ENCODE results near the gene CD4. TPM values are rescaled to one million over a fixed set of nuclear protein-coding genes. Genes with fewer than 3 reads are reported as not detected.

CD4 gene
- total and polyA plus RNA-seq, 7 experiments from 2014 or later = 164 to 576 (median 256) TPM

DNA sequence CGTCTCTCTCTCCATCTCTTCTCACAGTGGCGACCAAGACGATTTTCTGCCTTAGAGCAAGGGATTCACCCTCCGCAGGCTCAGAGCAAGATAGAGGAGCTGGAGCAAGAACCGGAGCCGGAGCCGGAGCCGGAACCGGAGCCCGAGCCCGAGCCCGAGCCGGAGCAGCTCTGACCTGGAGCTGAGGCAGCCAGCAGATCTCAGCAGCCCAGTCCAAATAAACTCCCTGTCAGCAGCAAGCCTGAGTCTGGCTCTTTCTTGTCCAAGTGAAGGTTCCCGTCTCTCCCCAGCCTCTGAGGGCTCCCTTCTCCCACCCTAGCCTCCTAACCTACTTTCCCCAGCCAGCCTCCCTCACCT lies 11.1 kb upstream of the CD4 start:
- no peak for ATAC-seq
- H3K4me1 Mint-ChIP-seq = peaks cover 31 to 73% (median 55%) of the 10 kb centered on the region in 7 donors
- peak overlapping the region; percentile 75 to 96 (median 86) for H3K27ac Mint-ChIP-seq

DNA sequence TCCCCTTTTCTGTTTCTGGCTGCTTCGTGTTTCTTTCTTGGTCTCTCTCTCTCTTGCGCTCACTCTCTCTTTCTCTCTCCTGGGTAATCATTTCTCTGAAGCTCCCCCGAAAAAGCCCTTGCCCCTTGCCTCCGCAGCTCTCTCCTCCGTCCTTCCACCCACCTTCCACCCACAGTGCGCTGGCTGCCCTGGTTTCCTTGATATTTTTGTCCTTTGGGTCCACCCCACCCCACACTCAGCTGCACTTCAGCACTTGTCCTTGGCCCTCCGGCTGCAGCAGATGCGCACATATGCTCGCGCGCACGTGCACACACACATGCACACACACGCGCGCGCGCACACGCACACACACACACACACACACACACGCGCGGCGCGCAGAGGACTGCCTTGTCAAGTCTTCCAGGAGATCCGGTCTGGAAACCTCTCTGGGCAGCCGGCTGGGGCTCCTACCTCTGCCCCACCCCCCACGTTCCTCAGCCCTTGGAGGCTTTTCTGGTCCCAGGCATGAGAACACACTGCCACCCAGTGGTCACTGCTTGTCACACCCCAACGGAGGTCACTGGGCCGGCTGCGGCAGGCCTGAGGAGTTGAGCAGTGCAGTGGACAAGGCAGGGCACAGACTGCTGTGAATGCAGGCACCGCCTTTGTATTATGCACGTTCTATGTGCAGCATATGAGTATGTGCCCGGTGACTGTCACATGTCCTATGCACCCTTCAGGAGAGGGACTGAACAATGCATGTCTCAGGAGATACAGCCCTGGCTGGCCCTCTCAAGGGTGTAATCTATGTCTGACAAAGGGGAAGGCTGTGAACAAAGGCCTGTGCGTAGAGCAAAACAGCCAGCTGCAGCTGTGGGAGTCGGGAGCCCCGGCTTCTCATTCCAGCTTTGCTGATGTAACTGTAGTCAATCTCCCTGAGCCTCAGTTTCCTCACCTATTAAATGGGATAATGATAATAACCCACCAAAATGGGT lies 10.5 kb upstream of the CD4 start:
- H3K4me1 Mint-ChIP-seq = peaks cover 36 to 77% (median 60%) of the 10 kb centered on the region in 7 donors
- ChIA-PET POLR2A (interaction anchor here (0.6 to 3.6 kb wide), 8 partner anchors 9 to 72 kb away, joined by 4 to 29 read pairs (median 8); partner anchors contain the start of genes CD4, CDCA3 and MLF2), CTCF (interaction anchor here (0.6 to 4.8 kb wide), 22 partner anchors 7 to 221 kb away, joined by 3 to 48 read pairs (median 3); partner anchors contain the start of genes CD4, MLF2 and PTMS)
- peaks cover 18 to 56% of the 10 kb centered on the region in 2 donors for H3K4me1 ChIP-seq (ENCODE audit: control insufficient read depth in 2 of 2, insufficient read depth in 2 of 2, low read length in 2 of 2)
- no peaks in the 10 kb centered on the region for H3K36me3 ChIP-seq (ENCODE audit: control insufficient read depth in 2 of 3, insufficient read depth in 3 of 3, low read length in 3 of 3)
- peaks cover 0 to 21% (median 0%) of the 10 kb centered on the region in 5 donors for H3K36me3 Mint-ChIP-seq
- H3K9me3 ChIP-seq (ENCODE audit: control insufficient read depth in 2 of 3, low read length in 3 of 3) = no peaks in the 10 kb centered on the region
- peak overlapping the region; percentile 75 to 96 (median 86) for H3K27ac Mint-ChIP-seq
- DNase-seq = peak; percentile 73 to 88 (median 84)
- H3K27ac ChIP-seq (ENCODE audit: low read depth, low read length) = peak overlapping the region; percentile 27
- H3K27me3 Mint-ChIP-seq = peaks cover 0 to 15% (median 5%) of the 10 kb centered on the region in 5 donors
- H3K4me3 ChIP-seq (ENCODE audit: low read length) = peak overlapping the region; percentile 69
- intact Hi-C loops (cut with micrococcal nuclease) = loop anchor here (1.0 to 5.0 kb wide), 9 partner anchors 10 to 216 kb away; partner anchors contain the start of genes CD4 (in 2 of the 2), MLF2 (in 2 of the 2), ZNF384 (in 2 of the 2) and NOP2 (in 1 of the 2)
- ATAC-seq = peak; percentile 95
- peaks cover 0 to 1% (median 0%) of the 10 kb centered on the region in 11 donors for H3K9me3 Mint-ChIP-seq
- H3K27me3 ChIP-seq (ENCODE audit: control insufficient read depth in 2 of 2, insufficient read depth in 2 of 2, low read length in 2 of 2) = no peaks in the 10 kb centered on the region
- H3K4me3 Mint-ChIP-seq = peak overlapping the region; percentile 85 to 94 (median 87)

More for the DNA sequence above, 11.1 kb upstream of the CD4 start:
- intact Hi-C loops (cut with micrococcal nuclease) = loop anchor here (2.0 to 5.0 kb wide), 2 partner anchors 89 to 211 kb away; partner anchors contain the start of genes ZNF384 (in 2 of the 2) and NOP2 (in 1 of the 2)
- H3K36me3 Mint-ChIP-seq = peaks cover 0 to 21% (median 0%) of the 10 kb centered on the region in 5 donors
- Histone ChIP-seq H3K36me3 (ENCODE audit: control insufficient read depth in 2 of 3, insufficient read depth in 3 of 3, low read length in 3 of 3) (no peaks in the 10 kb centered on the region), H3K27ac (ENCODE audit: low read depth, low read length) (peak overlapping the region; percentile 27), H3K9me3 (ENCODE audit: control insufficient read depth in 2 of 3, low read length in 3 of 3) (no peaks in the 10 kb centered on the region), H3K4me3 (ENCODE audit: low read length) (peak overlapping the region; percentile 69), H3K4me1 (ENCODE audit: control insufficient read depth in 2 of 2, insufficient read depth in 2 of 2, low read length in 2 of 2) (peaks cover 18 to 54% of the 10 kb centered on the region in 2 donors), H3K27me3 (ENCODE audit: control insufficient read depth in 2 of 2, insufficient read depth in 2 of 2, low read length in 2 of 2) (no peaks in the 10 kb centered on the region)
- peaks cover 0 to 1% (median 0%) of the 10 kb centered on the region in 11 donors for H3K9me3 Mint-ChIP-seq
- no peak for DNase-seq
- POLR2A ChIA-PET = interaction anchor here (0.8 to 3.6 kb wide), 7 partner anchors 9 to 73 kb away, joined by 4 to 29 read pairs (median 5); partner anchors contain the start of genes CD4, CDCA3 and MLF2
- CTCF ChIA-PET = interaction anchor here (0.6 to 4.8 kb wide), 20 partner anchors 8 to 221 kb away, joined by 3 to 48 read pairs (median 4); partner anchors contain the start of genes CD4, MLF2 and PTMS
- H3K27me3 Mint-ChIP-seq = peaks cover 0 to 17% (median 5%) of the 10 kb centered on the region in 5 donors
- H3K4me3 Mint-ChIP-seq = peak overlapping the region; percentile 85 to 94 (median 87)

DNA sequence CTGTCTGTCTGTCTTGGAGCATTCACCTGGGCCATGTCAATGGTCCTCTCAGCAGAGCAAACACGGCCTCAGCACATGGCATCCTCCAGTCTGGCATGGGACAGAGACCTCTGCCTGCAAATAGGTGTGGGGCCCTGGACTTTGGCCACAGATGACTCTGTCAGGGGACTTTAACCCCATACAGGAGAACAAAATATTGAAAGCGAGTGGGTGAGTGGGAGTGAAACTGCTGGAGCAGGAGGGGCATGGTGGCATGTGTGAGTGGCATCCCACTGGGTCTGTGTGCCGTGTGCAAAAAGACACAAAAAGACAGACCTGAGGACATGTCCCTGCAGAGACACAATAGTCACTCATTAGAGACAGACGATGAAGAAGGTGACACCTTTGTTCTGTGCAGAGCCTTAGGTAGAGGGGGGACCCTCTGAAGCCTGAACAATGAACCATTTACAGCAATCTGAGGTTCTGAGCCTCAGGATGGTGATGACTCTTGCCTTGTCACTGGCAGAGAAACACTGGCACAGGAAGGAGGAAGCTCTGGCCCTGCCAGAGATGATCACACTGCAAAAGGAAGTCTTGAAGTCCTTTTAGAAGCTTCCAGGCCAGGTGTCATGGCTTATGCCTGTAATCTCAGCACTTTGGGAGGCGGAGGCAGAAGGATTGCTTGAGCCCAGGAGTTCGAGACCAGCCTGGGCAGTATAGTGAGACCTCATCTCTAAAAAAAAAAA lies 9.5 kb upstream of the CD4 start:
- Mint-ChIP-seq H3K27me3 (peaks cover 0 to 11% (median 1%) of the 10 kb centered on the region in 5 donors), H3K36me3 (peaks cover 0 to 16% (median 0%) of the 10 kb centered on the region in 5 donors), H3K4me3 (peak overlapping the region in 9 of 10 donors; percentile 13 to 90 (median 59)), H3K9me3 (no peaks in the 10 kb centered on the region), H3K4me1 (peaks cover 28 to 78% (median 64%) of the 10 kb centered on the region in 7 donors), H3K27ac (peak overlapping the region; percentile 65 to 96 (median 84))
- Histone ChIP-seq H3K4me3 (ENCODE audit: low read length) (no peak overlapping the region), H3K36me3 (ENCODE audit: control insufficient read depth in 2 of 3, insufficient read depth in 3 of 3, low read length in 3 of 3) (no peaks in the 10 kb centered on the region), H3K27ac (ENCODE audit: low read depth, low read length) (no peak overlapping the region), H3K27me3 (ENCODE audit: control insufficient read depth in 2 of 2, insufficient read depth in 2 of 2, low read length in 2 of 2) (no peaks in the 10 kb centered on the region), H3K9me3 (ENCODE audit: control insufficient read depth in 2 of 3, low read length in 3 of 3) (no peaks in the 10 kb centered on the region), H3K4me1 (ENCODE audit: control insufficient read depth in 2 of 2, insufficient read depth in 2 of 2, low read length in 2 of 2) (peaks cover 16 to 59% of the 10 kb centered on the region in 2 donors)
- ATAC-seq (no peak), DNase-seq (no peak)
- ChIA-PET POLR2A (interaction anchor here (0.6 to 5.1 kb wide), 12 partner anchors 8 to 1262 kb away, joined by 3 to 40 read pairs (median 4); partner anchors contain the start of genes CD4, CDCA3, GPR162 and LAG3), CTCF (interaction anchor here (0.6 to 5.1 kb wide), 11 partner anchors 9 to 319 kb away, joined by 3 to 48 read pairs (median 3); partner anchors contain the start of genes CD4, MLF2 and PTMS)
- intact Hi-C loops (cut with micrococcal nuclease) = loop anchor here (1.0 to 5.0 kb wide), 10 partner anchors 9 to 217 kb away; partner anchors contain the start of genes CD4 (in 2 of the 2), MLF2 (in 2 of the 2), ZNF384 (in 2 of the 2) and NOP2 (in 1 of the 2)

DNA sequence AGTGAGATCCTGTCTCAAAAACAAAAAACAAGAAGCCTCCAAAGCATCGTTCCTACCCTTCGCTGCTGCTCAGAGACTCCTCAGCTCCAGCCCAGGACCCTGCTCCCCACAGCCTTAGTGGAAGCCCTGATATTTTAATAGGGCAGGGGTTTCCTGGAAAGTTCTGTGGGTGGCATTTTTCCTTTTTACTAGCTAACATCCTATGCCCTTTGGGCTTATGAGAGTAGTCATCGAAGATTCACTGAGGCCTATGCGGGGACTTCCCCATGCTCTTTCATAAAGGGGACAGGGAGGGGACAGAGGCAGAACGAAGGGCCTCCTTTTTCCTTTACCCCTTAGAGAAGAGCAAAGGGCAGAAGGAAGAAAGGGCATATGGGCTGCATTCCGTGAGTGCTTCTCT lies 8.8 kb upstream of the CD4 start:
- H3K27me3 Mint-ChIP-seq = peaks cover 0 to 7% (median 0%) of the 10 kb centered on the region in 5 donors
- POLR2A ChIA-PET = interaction anchor here (0.6 to 5.1 kb wide), 14 partner anchors 9 to 188 kb away, joined by 3 to 40 read pairs (median 4); partner anchors contain the start of genes CD4, CDCA3, GPR162 and LAG3

DNA sequence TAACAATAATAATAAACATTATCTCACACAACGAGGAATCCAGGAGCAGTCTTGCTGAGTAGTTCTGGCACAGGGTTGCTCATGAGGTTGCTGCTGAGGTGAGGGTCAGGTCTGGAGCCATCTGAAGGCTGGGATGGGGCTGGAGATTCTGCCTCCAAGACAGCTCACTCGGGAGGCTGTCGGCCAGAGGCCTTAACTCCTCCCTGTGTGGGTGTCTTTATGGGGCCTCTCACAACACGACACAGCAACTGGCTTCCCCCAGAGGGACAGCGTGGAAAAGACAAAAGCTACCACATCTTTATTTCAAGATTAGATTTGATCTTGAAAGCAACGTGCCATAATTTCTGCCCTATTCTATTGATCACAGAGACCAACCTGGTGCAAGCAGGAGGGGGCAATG lies 7.2 kb upstream of the CD4 start:
- POLR2A ChIA-PET = interaction anchor here (0.8 to 5.1 kb wide), 7 partner anchors 9 to 171 kb away, joined by 3 to 40 read pairs (median 5); partner anchors contain the start of genes LAG3 and MLF2
- Histone ChIP-seq H3K4me3 (ENCODE audit: low read length) (no peak overlapping the region), H3K27ac (ENCODE audit: low read depth, low read length) (peak overlapping the region; percentile 88), H3K27me3 (ENCODE audit: control insufficient read depth in 2 of 2, insufficient read depth in 2 of 2, low read length in 2 of 2) (no peaks in the 10 kb centered on the region), H3K36me3 (ENCODE audit: control insufficient read depth in 2 of 3, insufficient read depth in 3 of 3, low read length in 3 of 3) (no peaks in the 10 kb centered on the region), H3K4me1 (ENCODE audit: control insufficient read depth in 2 of 2, insufficient read depth in 2 of 2, low read length in 2 of 2) (peaks cover 4 to 80% of the 10 kb centered on the region in 2 donors), H3K9me3 (ENCODE audit: control insufficient read depth in 2 of 3, low read length in 3 of 3) (no peaks in the 10 kb centered on the region)
- DNase-seq (peak in 1 of 9 donors; percentile 4), ATAC-seq (no peak)
- peaks cover 39 to 87% (median 80%) of the 10 kb centered on the region in 7 donors for H3K4me1 Mint-ChIP-seq
- peak overlapping the region; percentile 43 to 98 (median 94) for H3K27ac Mint-ChIP-seq
- H3K27me3 Mint-ChIP-seq = no peaks in the 10 kb centered on the region
- CTCF ChIA-PET = interaction anchor here (0.7 to 5.1 kb wide), 7 partner anchors 10 to 69 kb away, joined by 3 to 24 read pairs (median 6); partner anchors contain the start of genes CDCA3, MLF2, PTMS and USP5
- intact Hi-C loops (cut with micrococcal nuclease) = no loop called here
- H3K36me3 Mint-ChIP-seq = peaks cover 0 to 5% (median 0%) of the 10 kb centered on the region in 5 donors
- peak overlapping the region in 7 of 10 donors; percentile 5 to 67 (median 23) for H3K4me3 Mint-ChIP-seq
- no peaks in the 10 kb centered on the region for H3K9me3 Mint-ChIP-seq

More for the DNA sequence above, 8.8 kb upstream of the CD4 start:
- Histone ChIP-seq H3K27ac (ENCODE audit: low read depth, low read length) (no peak overlapping the region), H3K36me3 (ENCODE audit: control insufficient read depth in 2 of 3, insufficient read depth in 3 of 3, low read length in 3 of 3) (no peaks in the 10 kb centered on the region), H3K27me3 (ENCODE audit: control insufficient read depth in 2 of 2, insufficient read depth in 2 of 2, low read length in 2 of 2) (no peaks in the 10 kb centered on the region), H3K4me3 (ENCODE audit: low read length) (no peak overlapping the region), H3K4me1 (ENCODE audit: control insufficient read depth in 2 of 2, insufficient read depth in 2 of 2, low read length in 2 of 2) (peaks cover 9 to 66% of the 10 kb centered on the region in 2 donors), H3K9me3 (ENCODE audit: control insufficient read depth in 2 of 3, low read length in 3 of 3) (no peaks in the 10 kb centered on the region)
- intact Hi-C loops (cut with micrococcal nuclease) = loop anchor here in 1 of 2 donors (1.0 kb wide), 1 partner anchor 13 kb away; no protein-coding TSS in a partner anchor
- H3K27ac Mint-ChIP-seq = peak overlapping the region in 7 of 9 donors; percentile 62 to 96 (median 84)
- CTCF ChIA-PET = interaction anchor here (0.6 to 5.1 kb wide), 10 partner anchors 9 to 470 kb away, joined by 3 to 48 read pairs (median 4); partner anchors contain the start of genes CD4, MLF2, PLEKHG6 and PTMS
- H3K9me3 Mint-ChIP-seq = no peaks in the 10 kb centered on the region
- peaks cover 0 to 11% (median 0%) of the 10 kb centered on the region in 5 donors for H3K36me3 Mint-ChIP-seq
- H3K4me1 Mint-ChIP-seq = peaks cover 30 to 78% (median 67%) of the 10 kb centered on the region in 7 donors
- peak overlapping the region in 4 of 10 donors; percentile 6 to 53 (median 34) for H3K4me3 Mint-ChIP-seq
- DNase-seq = peak in 1 of 9 donors; percentile 47
- no peak for ATAC-seq
